HG02588 (cell line): ENCODE results near the gene IFNAR1.

Source experiments
- ATAC-seq: cut with Tn5 transposase; IDR thresholded peaks from one replicate; pipeline ENCODE4 v1.9.1; 2021; ENCODE audit warnings: mild to moderate bottlenecking, moderate library complexity; ENCODE audit not compliant: unreplicated experiment

IFNAR1 gene

GRCh38 chr21:33397717-33398116 is 72.9 kb downstream of the IFNAR1 start:
- ATAC-seq = no peak

DNA sequence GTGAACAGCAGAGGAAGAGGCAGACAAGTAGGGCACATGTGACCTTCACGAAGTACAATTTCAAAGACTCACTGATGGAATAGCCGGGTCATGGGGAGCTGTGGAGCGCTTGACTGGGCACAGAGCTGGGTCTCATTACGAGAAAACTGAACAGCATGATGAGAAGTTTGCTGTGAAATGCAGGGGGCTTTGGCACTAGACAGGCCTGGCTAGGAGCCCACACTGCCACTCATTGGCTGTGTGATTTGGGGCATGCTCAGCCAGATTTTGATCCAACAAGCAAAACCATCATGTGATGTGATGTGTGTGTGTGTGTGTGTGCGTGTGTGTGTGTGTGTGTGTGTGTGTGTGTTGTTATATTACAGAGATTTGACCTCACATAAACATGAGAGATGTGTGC is 73.6 kb downstream of the IFNAR1 start:
- no peak for ATAC-seq

GRCh38 chr21:33401630-33401992 is 76.8 kb downstream of the IFNAR1 start:
- no peak for ATAC-seq

GRCh38 chr21:33402001-33402979 is 77.5 kb downstream of the IFNAR1 start:
- no peak for ATAC-seq

DNA sequence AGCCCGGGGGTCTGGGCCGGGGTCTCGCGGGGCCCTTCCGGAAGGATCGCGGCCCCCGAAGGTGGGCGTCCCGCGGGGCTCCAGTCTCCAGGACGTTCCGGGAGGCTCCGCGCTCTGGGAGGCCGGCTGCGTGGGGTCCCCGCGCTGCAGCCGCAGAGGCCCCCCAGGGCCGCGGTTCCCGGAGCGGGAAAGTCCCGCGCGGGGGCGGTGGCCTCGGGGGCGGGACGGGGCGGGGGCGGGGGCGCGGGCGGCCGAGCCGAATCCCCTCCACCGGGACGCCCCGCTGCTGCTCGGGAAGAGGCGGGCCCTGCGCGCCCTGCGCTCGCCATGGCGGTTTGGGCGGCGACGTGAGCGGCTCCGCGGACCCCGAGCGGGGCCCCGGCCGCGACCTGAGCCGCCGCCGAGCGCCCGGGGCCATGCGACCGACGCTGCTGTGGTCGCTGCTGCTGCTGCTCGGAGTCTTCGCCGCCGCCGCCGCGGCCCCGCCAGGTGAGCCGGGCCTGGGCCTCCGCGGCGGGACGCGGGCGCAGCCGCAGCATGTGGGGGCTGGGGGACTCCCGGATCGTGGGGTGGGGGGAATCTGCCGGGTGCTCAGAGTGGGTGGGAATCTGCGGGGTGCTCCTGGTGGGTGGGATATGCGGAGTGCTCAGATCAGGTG is 78.5 kb downstream of the IFNAR1 start, which contains the start of gene IFNGR2:
Gene IFNGR2, plus strand, starts transcription at position 286 of the 658 bp plus-strand sequence. Its CDS starts 131 bp downstream, at position 417.
- ATAC-seq = peak; percentile 41

DNA sequence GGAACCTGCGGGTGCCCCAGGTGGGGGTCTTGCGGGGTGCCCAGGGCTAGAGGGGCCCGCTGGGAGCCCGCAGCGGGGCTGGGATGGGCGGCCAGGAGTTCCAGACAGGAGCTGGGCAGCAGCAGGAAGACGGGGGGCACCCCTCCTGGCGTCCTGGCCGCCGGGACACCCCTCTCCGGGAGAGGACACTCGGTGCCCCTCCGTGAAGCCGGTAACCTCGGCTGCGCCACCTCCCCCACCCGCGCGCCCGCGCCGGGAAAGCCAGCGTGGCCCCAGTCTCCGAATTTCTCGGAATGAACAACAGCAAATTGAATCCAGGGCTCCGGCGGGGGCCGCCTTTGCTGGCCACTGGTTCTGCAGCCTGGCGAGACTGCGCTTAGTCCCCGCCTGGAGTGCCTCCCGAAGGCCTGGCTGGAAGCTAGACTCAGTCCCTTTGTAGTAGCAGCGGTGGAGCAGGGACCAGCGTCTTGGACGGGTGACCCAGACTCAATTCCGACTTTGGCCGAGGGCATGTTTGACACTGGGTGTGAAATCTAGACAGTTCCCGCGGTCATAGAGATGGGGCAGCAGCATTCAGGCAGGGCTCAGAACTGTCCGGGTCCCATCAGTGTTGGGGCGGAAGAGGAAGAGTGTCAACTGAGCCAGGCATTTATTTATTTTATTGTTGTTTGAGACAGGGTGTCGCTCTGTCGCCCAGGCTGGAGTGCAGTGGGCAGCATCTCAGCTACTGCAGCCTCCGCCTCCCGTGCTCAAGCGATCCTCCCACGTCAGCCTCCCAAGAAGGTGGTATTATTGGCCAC is 79.2 kb downstream of the IFNAR1 start:
- ATAC-seq = peak; percentile 12

- ATAC-seq = no peak
Observed at GRCh38 chr21:33406493-33406892, 81.7 kb downstream of the IFNAR1 start.
